Measurements from ENCODE around the gene PCNX2. TPM values are rescaled to one million over a fixed set of nuclear protein-coding genes. Genes with fewer than 3 reads are reported as not detected.

The PCNX2 gene
- total and polyA plus RNA-seq, 2 donors (not counting 3 experiments of a cell fraction or from before 2014, with no cell fraction given), result 6.6 to 11.0 TPM

DNA sequence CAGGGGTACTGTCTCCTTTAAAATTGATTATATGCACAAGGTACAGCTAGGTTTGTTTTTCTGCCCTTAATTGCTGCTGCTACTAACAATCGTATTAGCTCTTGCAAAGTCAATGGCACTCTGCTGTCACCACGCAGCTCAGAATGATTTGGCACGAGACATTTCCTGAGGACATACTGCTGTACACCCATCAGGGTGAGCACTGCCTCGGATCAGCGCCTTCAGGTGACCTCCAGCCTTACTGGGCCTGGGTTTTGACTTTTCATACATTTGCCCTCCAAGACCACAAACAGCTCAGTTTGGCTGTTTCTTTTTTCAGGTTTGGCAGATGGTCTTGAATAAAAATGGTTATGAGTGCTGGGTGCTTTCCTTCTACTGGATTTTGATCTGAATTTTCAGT lies 234.3 kb downstream of the PCNX2 start:
- ChIA-PET CTCF (no interaction called here), POLR2A (no interaction called here)
- dilution Hi-C loops (cut with MboI; ENCODE audit: extremely low pct_ligation_motif_present, low sequenced_read_pairs) (no loop called here), intact Hi-C loops (cut with micrococcal nuclease) (no loop called here)
- no peaks in the 10 kb centered on the region for H3K9me1 ChIP-seq (replicated peaks; ENCODE audit: control insufficient read depth, extremely low read depth, insufficient read depth, low read length)
- no peak overlapping the region for H3K4me3 ChIP-seq (replicated peaks in 1 of 3; ENCODE audit: insufficient read depth in 1 of 3, low read depth in 1 of 3, low read length in 3 of 3)
- H3K9ac ChIP-seq (replicated peaks; ENCODE audit: extremely low read depth, insufficient read depth, low read length), result no peak overlapping the region
- no peaks in the 10 kb centered on the region for H3K36me3 ChIP-seq (ENCODE audit: control insufficient read depth in 2 of 2, extremely low read depth in 1 of 2, insufficient read depth in 2 of 2, low read length in 2 of 2)
- BruUV-seq (replicated peaks), result no TSS peak
- no peaks in the 10 kb centered on the region for H3K9me3 ChIP-seq (replicated peaks; ENCODE audit: control insufficient read depth, insufficient read depth, low read length)
- H4K20me1 ChIP-seq (replicated peaks; ENCODE audit: control insufficient read depth, extremely low read depth, insufficient read depth, low read length), result no peaks in the 10 kb centered on the region
- H3K4me2 ChIP-seq (ENCODE audit: insufficient read depth, low read length), result no peak overlapping the region
- H3K4me1 ChIP-seq (ENCODE audit: control insufficient read depth, extremely low read depth, insufficient read depth, low read length), result no peaks in the 10 kb centered on the region
- no peak overlapping the region for H2AFZ ChIP-seq (ENCODE audit: low read depth, low read length)
- FAIRE-seq, result no peak
- DNase-seq (ENCODE audit: low read depth, low spot score), result no peak
- no peaks in the 10 kb centered on the region for H3K27me3 ChIP-seq (ENCODE audit: control insufficient read depth in 2 of 2, insufficient read depth in 2 of 2, low read length in 2 of 2)
- TF ChIP-seq, protein P1, sequence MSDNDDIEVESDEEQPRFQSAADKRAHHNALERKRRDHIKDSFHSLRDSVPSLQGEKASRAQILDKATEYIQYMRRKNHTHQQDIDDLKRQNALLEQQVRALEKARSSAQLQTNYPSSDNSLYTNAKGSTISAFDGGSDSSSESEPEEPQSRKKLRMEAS (IDR thresholded peaks at IDR 0.05; ENCODE audit: insufficient read depth, insufficient read length), result no peak
- TF ChIP-seq POLR2AphosphoS5 (IDR thresholded peaks at IDR 0.05; ENCODE audit: insufficient read depth, low read depth, low read length) (no peak), JUN (IDR thresholded peaks at IDR 0.05; ENCODE audit: borderline replicate concordance, insufficient read depth, insufficient read length, low read depth) (no peak), GATA2 (IDR thresholded peaks at IDR 0.05; ENCODE audit: insufficient read depth, insufficient read length, low read depth, low read length) (no peak), FOS (IDR thresholded peaks at IDR 0.05; ENCODE audit: borderline replicate concordance, insufficient read depth, low read length) (no peak), EZH2 (IDR thresholded peaks at IDR 0.05; ENCODE audit: borderline replicate concordance, low read depth, low read length, severe bottlenecking) (no peak)
- TF ChIP-seq, protein P2, sequence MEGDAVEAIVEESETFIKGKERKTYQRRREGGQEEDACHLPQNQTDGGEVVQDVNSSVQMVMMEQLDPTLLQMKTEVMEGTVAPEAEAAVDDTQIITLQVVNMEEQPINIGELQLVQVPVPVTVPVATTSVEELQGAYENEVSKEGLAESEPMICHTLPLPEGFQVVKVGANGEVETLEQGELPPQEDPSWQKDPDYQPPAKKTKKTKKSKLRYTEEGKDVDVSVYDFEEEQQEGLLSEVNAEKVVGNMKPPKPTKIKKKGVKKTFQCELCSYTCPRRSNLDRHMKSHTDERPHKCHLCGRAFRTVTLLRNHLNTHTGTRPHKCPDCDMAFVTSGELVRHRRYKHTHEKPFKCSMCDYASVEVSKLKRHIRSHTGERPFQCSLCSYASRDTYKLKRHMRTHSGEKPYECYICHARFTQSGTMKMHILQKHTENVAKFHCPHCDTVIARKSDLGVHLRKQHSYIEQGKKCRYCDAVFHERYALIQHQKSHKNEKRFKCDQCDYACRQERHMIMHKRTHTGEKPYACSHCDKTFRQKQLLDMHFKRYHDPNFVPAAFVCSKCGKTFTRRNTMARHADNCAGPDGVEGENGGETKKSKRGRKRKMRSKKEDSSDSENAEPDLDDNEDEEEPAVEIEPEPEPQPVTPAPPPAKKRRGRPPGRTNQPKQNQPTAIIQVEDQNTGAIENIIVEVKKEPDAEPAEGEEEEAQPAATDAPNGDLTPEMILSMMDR (IDR thresholded peaks at IDR 0.05; ENCODE audit: extremely low read depth in 1 of 2, insufficient read depth in 1 of 2, low read depth in 1 of 2, low read length in 2 of 2), result no peak
- H3K27ac ChIP-seq (ENCODE audit: insufficient read depth, low read depth, low read length), result no peak overlapping the region
- no peaks in the 10 kb centered on the region for H3K79me2 ChIP-seq (ENCODE audit: control insufficient read depth, insufficient read depth, low read length)
